ENCODE data around the gene KLHDC8A. TPM values are rescaled to one million over a fixed set of nuclear protein-coding genes. Genes with fewer than 3 reads are reported as not detected.

KLHDC8A gene
- total and polyA plus RNA-seq, 2 of the 13 experiments (the other 11 are each of a cell fraction or from before 2014, with no cell fraction given): not detected

DNA sequence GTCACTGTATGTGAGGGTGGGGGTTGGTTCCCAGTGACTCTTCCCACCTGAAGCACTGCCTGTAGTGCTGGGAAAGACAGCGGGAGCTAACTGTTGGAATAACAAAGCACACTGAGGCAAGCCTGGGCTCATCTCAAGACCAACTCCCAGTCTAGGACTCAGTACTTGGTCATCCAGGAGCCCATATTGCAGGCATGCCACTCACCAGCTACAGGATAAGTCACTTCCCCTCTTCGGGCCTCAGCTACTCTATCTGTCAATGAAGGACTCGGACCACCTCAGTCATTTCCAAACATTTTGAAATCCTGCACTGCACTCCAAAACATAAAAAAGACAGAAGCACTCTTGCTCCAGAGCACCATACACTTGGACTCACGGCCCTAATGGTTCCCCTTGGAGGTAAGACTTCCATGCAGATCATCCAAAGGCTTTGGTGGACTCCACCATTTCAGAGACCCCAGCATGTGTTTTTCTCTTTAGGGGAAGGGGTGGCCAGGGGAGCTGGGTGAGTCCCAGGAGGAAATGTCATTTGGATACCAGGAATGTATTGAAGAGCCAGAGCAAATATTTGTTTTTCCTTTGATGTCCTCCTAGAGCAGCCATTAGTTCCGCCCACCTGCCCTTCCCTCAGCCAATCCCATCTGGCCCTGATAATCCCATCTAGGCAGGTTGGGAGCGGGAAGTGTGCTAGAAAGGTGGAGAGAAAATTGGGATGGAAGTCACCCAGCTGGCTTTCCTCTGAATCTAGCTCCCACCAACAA is 38.3 kb downstream of the KLHDC8A start (continued):
- TF ChIP-seq, protein P1, sequence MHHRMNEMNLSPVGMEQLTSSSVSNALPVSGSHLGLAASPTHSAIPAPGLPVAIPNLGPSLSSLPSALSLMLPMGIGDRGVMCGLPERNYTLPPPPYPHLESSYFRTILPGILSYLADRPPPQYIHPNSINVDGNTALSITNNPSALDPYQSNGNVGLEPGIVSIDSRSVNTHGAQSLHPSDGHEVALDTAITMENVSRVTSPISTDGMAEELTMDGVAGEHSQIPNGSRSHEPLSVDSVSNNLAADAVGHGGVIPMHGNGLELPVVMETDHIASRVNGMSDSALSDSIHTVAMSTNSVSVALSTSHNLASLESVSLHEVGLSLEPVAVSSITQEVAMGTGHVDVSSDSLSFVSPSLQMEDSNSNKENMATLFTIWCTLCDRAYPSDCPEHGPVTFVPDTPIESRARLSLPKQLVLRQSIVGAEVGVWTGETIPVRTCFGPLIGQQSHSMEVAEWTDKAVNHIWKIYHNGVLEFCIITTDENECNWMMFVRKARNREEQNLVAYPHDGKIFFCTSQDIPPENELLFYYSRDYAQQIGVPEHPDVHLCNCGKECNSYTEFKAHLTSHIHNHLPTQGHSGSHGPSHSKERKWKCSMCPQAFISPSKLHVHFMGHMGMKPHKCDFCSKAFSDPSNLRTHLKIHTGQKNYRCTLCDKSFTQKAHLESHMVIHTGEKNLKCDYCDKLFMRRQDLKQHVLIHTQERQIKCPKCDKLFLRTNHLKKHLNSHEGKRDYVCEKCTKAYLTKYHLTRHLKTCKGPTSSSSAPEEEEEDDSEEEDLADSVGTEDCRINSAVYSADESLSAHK (CRISPR knock-in tag; IDR thresholded peaks at IDR 0.05; ENCODE audit: borderline replicate concordance): no peak
- TF ChIP-seq GLI4 (CRISPR knock-in tag; IDR thresholded peaks at IDR 0.05; ENCODE audit: borderline replicate concordance) (no peak), MIER3 (CRISPR knock-in tag; IDR thresholded peaks at IDR 0.05; ENCODE audit: borderline replicate concordance) (no peak), NFE2 (CRISPR knock-in tag; IDR thresholded peaks at IDR 0.05) (no peak), KLF12 (CRISPR knock-in tag; IDR thresholded peaks at IDR 0.05; ENCODE audit: borderline replicate concordance) (no peak), GTF3A (CRISPR knock-in tag; conservative IDR thresholded peaks at IDR 0.05) (no peak), HOXA5 (CRISPR knock-in tag; IDR thresholded peaks at IDR 0.05) (no peak), ZNF7 (CRISPR knock-in tag; IDR thresholded peaks at IDR 0.05) (no peak), THYN1 (CRISPR knock-in tag; IDR thresholded peaks at IDR 0.05; ENCODE audit: borderline replicate concordance, low read depth) (no peak), YEATS2 (CRISPR knock-in tag; IDR thresholded peaks at IDR 0.05; ENCODE audit: borderline replicate concordance) (no peak), GATAD1 (CRISPR knock-in tag; IDR thresholded peaks at IDR 0.05) (no peak), FOXM1 (CRISPR knock-in tag; IDR thresholded peaks at IDR 0.05) (no peak), ZNF569 (CRISPR knock-in tag; IDR thresholded peaks at IDR 0.05; ENCODE audit: borderline replicate concordance) (no peak), NFYC (CRISPR knock-in tag; IDR thresholded peaks at IDR 0.05) (peak; percentile 73), DPF2 (CRISPR knock-in tag; IDR thresholded peaks at IDR 0.05; ENCODE audit: borderline replicate concordance, low read depth) (no peak)
- TF ChIP-seq, protein P2, sequence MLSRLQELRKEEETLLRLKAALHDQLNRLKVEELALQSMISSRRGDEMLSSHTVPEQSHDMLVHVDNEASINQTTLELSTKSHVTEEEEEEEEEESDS (CRISPR knock-in tag; IDR thresholded peaks at IDR 0.05; ENCODE audit: borderline replicate concordance): no peak
- TF ChIP-seq, protein P3, sequence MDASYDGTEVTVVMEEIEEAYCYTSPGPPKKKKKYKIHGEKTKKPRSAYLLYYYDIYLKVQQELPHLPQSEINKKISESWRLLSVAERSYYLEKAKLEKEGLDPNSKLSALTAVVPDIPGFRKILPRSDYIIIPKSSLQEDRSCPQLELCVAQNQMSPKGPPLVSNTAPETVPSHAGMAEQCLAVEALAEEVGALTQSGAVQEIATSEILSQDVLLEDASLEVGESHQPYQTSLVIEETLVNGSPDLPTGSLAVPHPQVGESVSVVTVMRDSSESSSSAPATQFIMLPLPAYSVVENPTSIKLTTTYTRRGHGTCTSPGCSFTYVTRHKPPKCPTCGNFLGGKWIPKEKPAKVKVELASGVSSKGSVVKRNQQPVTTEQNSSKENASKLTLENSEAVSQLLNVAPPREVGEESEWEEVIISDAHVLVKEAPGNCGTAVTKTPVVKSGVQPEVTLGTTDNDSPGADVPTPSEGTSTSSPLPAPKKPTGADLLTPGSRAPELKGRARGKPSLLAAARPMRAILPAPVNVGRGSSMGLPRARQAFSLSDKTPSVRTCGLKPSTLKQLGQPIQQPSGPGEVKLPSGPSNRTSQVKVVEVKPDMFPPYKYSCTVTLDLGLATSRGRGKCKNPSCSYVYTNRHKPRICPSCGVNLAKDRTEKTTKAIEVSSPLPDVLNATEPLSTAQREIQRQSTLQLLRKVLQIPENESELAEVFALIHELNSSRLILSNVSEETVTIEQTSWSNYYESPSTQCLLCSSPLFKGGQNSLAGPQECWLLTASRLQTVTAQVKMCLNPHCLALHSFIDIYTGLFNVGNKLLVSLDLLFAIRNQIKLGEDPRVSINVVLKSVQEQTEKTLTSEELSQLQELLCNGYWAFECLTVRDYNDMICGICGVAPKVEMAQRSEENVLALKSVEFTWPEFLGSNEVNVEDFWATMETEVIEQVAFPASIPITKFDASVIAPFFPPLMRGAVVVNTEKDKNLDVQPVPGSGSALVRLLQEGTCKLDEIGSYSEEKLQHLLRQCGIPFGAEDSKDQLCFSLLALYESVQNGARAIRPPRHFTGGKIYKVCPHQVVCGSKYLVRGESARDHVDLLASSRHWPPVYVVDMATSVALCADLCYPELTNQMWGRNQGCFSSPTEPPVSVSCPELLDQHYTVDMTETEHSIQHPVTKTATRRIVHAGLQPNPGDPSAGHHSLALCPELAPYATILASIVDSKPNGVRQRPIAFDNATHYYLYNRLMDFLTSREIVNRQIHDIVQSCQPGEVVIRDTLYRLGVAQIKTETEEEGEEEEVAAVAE (CRISPR knock-in tag; IDR thresholded peaks at IDR 0.05; ENCODE audit: borderline replicate concordance): no peak
- TF ChIP-seq, protein P4, sequence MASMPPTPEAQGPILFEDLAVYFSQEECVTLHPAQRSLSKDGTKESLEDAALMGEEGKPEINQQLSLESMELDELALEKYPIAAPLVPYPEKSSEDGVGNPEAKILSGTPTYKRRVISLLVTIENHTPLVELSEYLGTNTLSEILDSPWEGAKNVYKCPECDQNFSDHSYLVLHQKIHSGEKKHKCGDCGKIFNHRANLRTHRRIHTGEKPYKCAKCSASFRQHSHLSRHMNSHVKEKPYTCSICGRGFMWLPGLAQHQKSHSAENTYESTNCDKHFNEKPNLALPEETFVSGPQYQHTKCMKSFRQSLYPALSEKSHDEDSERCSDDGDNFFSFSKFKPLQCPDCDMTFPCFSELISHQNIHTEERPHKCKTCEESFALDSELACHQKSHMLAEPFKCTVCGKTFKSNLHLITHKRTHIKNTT (CRISPR knock-in tag; IDR thresholded peaks at IDR 0.05): no peak
- TF ChIP-seq, protein P5, sequence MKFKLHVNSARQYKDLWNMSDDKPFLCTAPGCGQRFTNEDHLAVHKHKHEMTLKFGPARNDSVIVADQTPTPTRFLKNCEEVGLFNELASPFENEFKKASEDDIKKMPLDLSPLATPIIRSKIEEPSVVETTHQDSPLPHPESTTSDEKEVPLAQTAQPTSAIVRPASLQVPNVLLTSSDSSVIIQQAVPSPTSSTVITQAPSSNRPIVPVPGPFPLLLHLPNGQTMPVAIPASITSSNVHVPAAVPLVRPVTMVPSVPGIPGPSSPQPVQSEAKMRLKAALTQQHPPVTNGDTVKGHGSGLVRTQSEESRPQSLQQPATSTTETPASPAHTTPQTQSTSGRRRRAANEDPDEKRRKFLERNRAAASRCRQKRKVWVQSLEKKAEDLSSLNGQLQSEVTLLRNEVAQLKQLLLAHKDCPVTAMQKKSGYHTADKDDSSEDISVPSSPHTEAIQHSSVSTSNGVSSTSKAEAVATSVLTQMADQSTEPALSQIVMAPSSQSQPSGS (CRISPR knock-in tag; IDR thresholded peaks at IDR 0.05): no peak
- TF ChIP-seq, protein P6, sequence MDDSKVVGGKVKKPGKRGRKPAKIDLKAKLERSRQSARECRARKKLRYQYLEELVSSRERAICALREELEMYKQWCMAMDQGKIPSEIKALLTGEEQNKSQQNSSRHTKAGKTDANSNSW (CRISPR knock-in tag; IDR thresholded peaks at IDR 0.05; ENCODE audit: borderline replicate concordance): no peak

Measured in HepG2 (cell line).